ENCODE data around the gene ELOVL5.
"Not testable (repeated sequence)": the region's sequence is repeated elsewhere in the genome, so short reads cannot be mapped to it uniquely, and the experiment has no call there.

The ELOVL5 gene

GRCh38 chr6:53348371-53349208, at the start of gene ELOVL5:
ELOVL5 (minus strand) TSS chr6:53348950; CDS start chr6:53295699, 53,251 bp downstream.
- peak; percentile 96 for DNase-seq

GRCh38 chr6:53397283-53397682, 48.5 kb upstream of the ELOVL5 start:
- no peak for DNase-seq

- no peak for DNase-seq
These were observed 47.2 kb upstream of the ELOVL5 start for GRCh38 chr6:53395986-53396385.

GRCh38 chr6:53394704-53395103, 46.0 kb upstream of the ELOVL5 start:
- DNase-seq, result no peak

GRCh38 chr6:53391170-53391569, 42.4 kb upstream of the ELOVL5 start:
- no peak for DNase-seq

GRCh38 chr6:53390010-53390409, 41.3 kb upstream of the ELOVL5 start:
- no peak for DNase-seq

GRCh38 chr6:53388615-53389014, 39.9 kb upstream of the ELOVL5 start:
- not testable (repeated sequence) for DNase-seq

- no peak for DNase-seq
These were observed 33.7 kb upstream of the ELOVL5 start for GRCh38 chr6:53382421-53382820.

GRCh38 chr6:53378208-53378607, 29.5 kb upstream of the ELOVL5 start:
- DNase-seq, result no peak

- no peak for DNase-seq
These were observed 29.0 kb upstream of the ELOVL5 start for GRCh38 chr6:53377793-53378192.

- DNase-seq, result no peak
These were observed 28.5 kb upstream of the ELOVL5 start for GRCh38 chr6:53377289-53377688.

GRCh38 chr6:53376661-53377226, 28.0 kb upstream of the ELOVL5 start:
- no peak for DNase-seq

GRCh38 chr6:53375847-53376246, 27.1 kb upstream of the ELOVL5 start:
- DNase-seq, result no peak

- no peak for DNase-seq
These were observed 24.9 kb upstream of the ELOVL5 start for GRCh38 chr6:53373638-53374037.

GRCh38 chr6:53369876-53370515, 21.2 kb upstream of the ELOVL5 start:
- DNase-seq, result no peak

- no peak for DNase-seq
These were observed 20.3 kb upstream of the ELOVL5 start for GRCh38 chr6:53369051-53369450.

- DNase-seq, result no peak
These were observed 17.4 kb upstream of the ELOVL5 start for GRCh38 chr6:53366128-53366641.

GRCh38 chr6:53363341-53364079, 14.8 kb upstream of the ELOVL5 start:
- DNase-seq, result no peak

GRCh38 chr6:53361549-53362031, 12.8 kb upstream of the ELOVL5 start:
- DNase-seq, result no peak

GRCh38 chr6:53360093-53360912, 11.6 kb upstream of the ELOVL5 start:
- DNase-seq, result no peak

GRCh38 chr6:53359843-53360092, 11.0 kb upstream of the ELOVL5 start:
- no peak for DNase-seq

GRCh38 chr6:53359095-53359842, 10.5 kb upstream of the ELOVL5 start:
- peak; percentile 89 for DNase-seq

Measured in stimulated activated naive CD4-positive, alpha-beta T cell treated with Interleukin-2 at 50 U/mL for 16 hours (primary cell).